GM18502 (cell line): Measurements from ENCODE around the gene CLBA1.
"Not testable (repeated sequence)": the region's sequence is repeated elsewhere in the genome, so short reads cannot be mapped to it uniquely, and the experiment has no call there.

Source experiments
- ATAC-seq: cut with Tn5 transposase; IDR thresholded peaks from one replicate; pipeline ENCODE4 v1.9.1; 2021; ENCODE audit warnings: mild to moderate bottlenecking; ENCODE audit not compliant: unreplicated experiment, poor library complexity

CLBA1 gene

DNA sequence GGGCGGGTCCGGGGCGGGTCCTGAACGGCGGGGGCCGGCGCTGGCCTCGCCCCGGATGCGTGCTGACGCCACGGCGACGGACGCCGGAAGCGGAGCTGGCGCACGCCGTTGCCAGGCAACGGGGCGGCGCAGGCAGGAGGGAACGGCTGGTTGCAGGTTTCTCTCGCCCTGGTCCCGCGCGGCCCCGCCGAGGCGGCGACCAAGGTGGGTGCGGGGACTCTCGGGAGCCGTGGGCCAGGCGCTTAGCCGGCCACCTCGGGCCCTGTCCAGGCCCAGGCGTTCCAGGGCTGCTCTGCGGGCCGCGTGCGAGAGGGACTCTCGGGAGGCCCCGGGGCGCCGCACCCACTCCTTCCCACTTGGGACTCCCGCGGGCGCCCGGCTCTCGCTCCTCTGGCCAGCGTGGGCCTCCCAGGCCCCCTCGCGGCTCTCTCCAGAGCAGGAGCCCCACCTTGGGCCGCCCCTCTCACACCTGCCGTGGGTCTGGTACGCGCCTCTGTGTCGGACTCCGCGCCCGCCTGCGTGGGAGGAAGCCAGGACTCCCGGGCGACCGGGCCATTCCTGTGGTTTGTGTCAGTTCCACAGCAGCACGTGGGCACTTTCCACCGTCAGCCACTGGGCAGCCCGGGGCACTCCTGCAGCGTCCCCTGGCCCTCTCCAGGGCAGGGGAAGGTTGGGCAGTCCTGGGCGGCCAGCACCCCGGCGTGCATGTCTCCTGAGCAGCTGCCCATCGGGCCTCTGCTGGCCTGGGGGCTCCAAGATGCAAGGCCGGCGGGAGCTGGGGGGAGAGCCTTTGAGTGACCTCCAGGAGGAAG lies at the start of gene CLBA1:
TSS of gene CLBA1 (plus strand) at position 114 of the 812 bp plus-strand sequence. CDS start at position 758, 644 bp downstream.
- peak; percentile 92 for ATAC-seq

DNA sequence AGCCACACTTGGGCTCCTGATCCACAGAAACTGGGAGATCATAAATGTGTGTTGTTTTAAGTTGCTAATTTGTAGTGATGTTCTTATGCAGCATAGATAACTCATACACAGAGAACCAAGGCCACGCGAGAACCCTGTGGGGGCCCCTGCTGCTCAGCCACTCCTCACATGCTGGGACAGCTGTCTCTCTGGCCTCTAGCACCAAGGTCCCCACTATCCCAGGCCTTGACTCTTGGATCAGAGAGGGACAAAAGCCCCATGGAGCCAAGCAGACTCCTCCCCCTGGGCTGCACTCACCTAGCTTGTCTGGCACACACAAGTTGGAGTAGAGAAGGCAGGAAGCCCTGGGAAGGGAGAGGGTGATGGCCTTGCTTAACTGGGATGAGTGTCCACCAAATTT lies 49.6 kb upstream of the CLBA1 start:
- no peak for ATAC-seq

- no peak for ATAC-seq
Measured at GRCh38 chr14:104936361-104937155, 49.0 kb upstream of the CLBA1 start.

GRCh38 chr14:104937161-104937560 lies 48.4 kb upstream of the CLBA1 start:
- ATAC-seq, result no peak

DNA sequence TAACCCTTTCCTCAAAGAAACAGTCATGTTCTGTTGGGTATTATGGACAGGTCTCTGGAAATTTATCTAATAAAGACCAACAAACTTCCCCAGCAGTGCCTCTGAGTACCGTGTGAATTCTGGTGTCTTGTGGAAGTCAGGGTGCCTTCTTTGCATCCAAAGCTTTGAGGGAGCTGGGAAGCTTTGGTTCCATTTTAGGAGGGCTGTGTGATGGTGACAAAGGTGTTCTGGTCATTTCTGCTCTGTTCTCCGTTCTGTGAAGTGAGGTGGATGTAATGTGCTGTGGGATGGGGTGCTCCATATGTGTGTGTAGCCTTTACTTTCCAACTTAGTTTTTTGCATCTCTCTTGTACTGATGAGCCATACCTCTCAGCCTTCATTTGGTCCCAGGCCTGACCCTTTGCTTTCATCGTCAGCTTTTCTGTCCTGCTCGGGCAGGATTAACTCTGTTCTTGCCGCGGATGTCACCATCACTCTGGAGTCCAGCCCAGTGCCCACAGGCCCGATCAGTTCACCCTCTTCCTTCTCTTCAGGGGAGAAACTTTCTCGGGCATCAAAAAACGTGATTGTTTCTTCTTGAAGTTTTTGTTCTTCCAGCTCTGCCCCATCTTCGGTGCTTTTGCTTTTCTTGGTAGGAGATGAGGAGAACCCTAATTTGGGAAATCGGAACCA lies 47.8 kb upstream of the CLBA1 start:
- ATAC-seq, result no peak

GRCh38 chr14:104938436-104938835 lies 47.2 kb upstream of the CLBA1 start:
- ATAC-seq, result no peak

GRCh38 chr14:104938960-104939359 lies 46.6 kb upstream of the CLBA1 start:
- ATAC-seq, result no peak

GRCh38 chr14:104939666-104940410 lies 45.8 kb upstream of the CLBA1 start:
- ATAC-seq, result no peak

GRCh38 chr14:104940526-104941150 lies 45.0 kb upstream of the CLBA1 start:
- no peak for ATAC-seq

DNA sequence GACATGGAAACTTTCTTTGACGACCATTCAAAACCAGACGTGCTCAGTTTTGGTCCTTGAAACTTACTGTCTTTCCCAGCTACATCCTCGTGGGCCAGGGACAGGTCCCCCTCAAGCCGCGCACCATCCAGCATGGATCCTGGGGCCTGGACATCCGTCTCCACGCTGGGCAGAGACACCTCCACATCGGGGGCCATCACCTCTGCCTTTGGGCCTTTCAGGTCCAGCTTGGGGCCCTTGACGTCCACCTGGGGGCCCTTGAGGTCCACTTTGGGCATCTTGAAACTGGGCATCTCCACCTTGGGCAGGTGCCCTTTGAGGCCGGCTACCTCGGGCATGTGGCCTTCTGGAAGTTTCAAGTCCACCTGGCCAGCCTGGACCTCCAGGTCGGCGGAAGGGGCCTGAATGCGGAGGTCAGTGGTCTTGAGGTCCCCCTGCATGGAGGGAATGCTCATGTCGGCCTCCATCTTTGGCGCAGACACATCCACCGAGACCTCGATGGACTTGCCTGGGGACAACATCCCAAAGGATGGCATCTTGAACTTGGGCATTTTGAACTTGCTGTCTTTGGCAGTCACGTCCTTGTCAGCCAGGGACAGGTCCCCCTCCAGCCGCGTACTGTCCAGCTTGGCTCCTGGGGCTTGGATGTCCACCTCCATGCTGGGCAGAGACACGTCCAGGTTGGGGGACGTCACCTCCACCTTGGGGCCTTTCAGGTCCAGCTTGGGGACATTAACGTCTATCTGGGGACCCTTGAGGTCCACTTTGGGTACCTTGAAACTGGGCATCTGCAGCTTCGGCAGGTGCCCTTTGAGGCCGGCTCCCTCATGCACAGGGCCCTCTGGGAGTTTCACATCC lies 43.9 kb upstream of the CLBA1 start:
- ATAC-seq, result no peak

DNA sequence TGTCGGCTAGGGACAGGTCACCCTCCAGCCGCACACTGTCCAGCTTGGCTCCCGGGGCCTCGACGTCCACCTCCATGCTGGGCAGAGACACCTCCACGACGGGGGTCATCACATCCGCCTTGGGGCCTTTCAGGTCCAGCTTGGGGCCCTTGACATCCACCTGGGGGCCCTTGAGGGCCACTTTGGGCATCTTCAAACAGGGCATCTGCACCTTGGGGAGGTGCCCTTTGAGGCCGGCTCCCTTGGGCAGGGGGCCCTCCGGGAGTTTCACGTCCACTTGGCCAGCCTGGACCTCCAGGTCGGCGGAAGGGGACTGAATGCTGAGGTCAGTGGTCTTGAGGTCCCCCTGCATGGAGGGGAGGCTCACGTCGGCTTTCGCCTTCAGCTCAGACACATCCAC lies 43.0 kb upstream of the CLBA1 start:
- no peak for ATAC-seq

DNA sequence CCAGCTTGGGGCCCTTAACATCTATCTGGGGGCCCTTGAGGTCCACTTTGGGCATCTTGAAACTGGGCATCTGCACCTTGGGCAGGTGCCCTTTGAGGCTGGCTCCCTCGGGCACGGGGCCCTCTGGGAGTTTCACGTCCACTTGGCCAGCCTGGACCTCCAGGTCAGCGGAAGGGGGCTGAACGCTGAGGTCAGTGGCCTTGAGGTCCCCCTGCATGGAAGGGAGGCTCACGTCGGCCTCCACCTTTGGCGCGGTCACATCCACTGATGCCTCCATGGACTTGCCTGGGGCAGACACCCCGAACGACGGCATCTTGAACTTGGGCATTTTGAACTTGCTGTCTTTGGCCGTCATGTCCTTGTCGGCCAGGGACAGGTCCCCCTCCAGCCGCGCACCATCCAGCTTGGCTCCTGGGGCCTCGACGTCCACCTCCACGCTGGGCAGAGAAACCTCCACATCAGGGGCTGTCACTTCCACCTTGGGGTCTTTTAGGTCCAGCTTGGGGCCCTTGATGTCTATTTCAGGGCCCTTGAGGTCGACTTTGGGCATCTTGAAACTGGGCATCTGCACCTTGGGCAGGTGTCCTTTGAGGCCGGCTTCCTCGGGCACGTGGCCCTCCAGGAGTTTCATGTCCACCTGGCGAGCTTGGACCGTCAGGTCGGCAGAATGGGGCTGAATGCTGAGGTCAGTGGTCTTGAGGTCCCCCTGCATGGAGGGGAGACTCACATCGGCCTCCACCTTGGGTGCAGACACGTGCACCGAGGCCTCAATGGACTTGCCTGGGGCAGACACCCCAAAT lies 42.2 kb upstream of the CLBA1 start:
- ATAC-seq, result not testable (repeated sequence)

DNA sequence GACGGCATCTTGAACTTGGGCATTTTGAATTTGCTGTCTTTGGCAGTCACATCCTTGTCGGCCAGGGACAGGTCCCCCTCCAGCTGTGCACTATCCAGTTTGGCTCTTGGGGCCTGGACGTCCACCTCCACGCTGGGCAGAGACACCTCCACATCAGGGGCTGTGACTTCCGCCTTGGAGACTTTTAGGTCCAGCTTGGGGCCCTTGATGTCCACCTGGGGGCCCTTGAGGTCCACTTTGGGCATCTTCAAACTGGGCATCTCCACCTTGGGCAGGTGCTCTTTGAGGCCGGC lies 41.6 kb upstream of the CLBA1 start:
- ATAC-seq, result not testable (repeated sequence)

DNA sequence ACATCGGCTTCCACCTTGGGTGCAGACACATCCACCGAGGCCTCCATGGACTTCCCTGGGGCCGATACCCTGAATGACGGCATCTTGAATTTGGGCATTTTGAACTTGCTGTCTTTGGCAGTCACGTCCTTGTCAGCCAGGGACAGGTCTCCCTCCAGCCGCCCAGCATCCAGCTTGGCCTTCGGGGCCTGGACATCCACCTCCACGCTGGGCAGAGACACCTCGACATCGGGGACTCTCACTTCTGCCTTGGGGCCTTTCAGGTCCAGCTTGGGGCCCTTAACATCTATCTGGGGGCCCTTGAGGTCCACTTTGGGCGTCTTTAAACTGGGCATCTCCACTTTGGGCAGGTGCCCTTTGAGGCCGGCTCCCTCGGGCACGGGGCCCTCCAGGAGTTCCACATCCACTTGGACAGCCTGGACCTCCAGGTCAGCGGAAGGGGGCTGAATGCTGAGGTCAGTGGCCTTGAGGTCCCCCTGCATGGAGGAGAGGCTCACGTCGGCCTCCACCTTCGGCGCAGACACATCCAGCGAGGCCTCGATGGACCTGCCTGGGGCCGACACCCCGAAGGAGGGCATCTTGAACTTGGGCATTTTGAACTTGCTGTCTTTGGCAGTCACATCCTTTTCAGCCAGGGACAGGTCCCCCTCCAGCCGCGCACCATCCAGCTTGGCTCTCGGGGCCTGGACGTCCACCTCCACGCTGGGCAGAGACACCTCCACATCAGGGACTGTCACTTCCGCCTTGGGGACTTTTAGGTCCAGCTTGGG lies 41.0 kb upstream of the CLBA1 start:
- not testable (repeated sequence) for ATAC-seq

GRCh38 chr14:104945266-104945665 lies 40.3 kb upstream of the CLBA1 start:
- ATAC-seq, result not testable (repeated sequence)

DNA sequence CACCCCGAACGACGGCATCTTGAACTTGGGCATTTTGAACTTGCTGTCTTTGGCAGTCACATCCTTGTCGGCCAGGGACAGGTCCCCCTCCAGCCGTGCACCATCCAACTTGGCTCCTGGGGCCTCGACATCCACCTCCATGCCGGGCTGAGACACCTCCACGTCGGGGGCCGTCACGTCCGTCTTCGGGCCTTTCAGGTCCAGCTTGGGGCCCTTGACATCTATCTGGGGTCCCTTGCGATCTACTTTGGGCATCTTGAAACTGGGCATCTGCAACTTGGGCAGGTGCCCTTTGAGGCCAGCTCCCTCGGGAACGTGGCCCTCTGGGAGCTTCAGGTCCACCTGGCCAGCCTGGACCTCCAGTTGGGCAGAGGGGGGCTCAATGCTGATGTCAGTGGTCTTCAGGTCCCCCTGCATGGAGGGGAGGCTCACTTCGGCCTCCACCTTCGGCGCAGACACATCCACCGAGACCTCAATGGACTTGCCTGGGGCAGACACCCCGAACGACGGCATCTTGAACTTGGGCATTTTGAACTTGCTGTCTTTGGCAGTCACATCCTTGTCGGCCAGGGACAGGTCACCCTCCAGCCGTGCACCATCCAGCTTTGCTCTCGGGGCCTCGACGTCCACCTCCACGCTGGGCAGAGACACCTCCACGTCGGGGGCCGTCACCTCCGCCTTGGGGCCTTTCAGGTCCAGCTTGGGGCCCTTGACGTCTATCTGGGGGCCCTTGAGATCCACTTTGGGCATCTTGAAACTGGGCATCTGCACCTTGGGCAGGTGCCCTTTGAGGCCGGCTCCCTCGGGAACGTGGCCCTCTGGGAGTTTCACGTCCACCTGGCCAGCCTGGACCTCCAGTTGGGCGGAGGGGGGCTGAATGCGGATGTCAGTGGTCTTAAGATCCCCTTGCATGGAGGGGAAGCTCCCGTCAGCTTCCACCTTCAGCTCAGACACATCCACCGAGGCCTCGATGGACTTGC lies 39.3 kb upstream of the CLBA1 start:
- ATAC-seq, result not testable (repeated sequence)
